ENCODE data around the gene GFRA3.

DNA sequence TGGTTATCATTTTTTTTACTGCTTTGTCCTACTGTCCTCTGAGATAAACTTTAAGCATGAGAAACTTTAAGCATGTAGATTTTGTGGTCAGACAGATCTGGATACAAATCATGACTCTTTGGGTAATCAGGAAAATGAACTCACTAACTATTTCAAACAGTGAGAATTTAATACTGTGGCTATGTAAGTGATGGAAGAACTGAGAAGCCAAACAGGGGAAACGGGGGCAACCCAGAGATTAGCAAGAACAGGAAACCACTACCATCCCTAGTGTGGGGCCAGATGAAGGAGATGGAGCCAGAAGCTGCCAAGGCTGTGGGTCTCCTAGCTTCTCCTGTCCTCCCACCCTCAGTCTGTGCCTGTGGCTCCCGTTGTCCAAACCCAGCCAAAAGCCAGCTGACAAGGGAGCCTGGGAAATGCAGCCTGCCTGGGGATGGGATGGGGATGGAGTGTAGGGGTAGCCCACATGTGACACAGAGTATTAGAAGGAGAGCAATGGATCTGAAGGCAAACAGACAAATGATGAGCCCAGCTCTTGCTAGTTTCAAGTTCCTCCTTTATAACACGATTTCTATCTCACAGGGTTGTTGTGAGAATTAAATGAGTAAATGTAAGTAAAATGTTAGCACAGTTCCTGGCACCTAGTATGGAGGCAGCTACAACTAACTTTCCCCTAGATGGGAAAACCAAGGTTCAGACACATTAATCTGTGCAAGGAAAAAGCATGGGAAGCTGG is 33.6 kb downstream of the GFRA3 start:
- TF ChIP-seq, protein P1, sequence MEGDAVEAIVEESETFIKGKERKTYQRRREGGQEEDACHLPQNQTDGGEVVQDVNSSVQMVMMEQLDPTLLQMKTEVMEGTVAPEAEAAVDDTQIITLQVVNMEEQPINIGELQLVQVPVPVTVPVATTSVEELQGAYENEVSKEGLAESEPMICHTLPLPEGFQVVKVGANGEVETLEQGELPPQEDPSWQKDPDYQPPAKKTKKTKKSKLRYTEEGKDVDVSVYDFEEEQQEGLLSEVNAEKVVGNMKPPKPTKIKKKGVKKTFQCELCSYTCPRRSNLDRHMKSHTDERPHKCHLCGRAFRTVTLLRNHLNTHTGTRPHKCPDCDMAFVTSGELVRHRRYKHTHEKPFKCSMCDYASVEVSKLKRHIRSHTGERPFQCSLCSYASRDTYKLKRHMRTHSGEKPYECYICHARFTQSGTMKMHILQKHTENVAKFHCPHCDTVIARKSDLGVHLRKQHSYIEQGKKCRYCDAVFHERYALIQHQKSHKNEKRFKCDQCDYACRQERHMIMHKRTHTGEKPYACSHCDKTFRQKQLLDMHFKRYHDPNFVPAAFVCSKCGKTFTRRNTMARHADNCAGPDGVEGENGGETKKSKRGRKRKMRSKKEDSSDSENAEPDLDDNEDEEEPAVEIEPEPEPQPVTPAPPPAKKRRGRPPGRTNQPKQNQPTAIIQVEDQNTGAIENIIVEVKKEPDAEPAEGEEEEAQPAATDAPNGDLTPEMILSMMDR (IDR thresholded peaks at IDR 0.05; ENCODE audit: insufficient read depth, low read length, poor library complexity, severe bottlenecking), result no peak
- no peak for TF ChIP-seq EZH2phosphoT487 (conservative IDR thresholded peaks at IDR 0.05; ENCODE audit: low read length)
